ENCODE data around the gene TARP.

The TARP gene

DNA sequence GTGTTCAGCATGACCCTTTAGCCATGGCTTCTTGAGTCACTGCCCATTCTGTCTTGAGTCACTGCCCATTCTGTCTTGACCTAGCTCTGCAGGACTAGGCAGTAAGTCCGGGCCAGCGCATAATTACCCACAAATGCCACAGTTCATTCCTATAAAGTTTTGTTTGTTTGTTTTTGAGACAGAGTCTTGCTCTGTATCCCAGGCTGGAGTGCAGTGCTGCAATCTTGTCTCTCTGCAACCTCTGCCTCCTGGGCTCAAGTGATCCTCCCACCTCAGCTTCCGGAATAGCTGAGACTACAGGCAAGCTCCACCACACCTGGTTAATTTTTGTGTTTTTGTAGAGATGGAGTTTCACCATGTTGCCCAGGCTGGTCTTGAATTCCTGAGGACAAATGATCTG is 32.7 kb upstream of the TARP start:
- no peaks in the 10 kb centered on the region for H3K36me3 ChIP-seq (ENCODE audit: control insufficient read depth, insufficient read depth, low read length)
- TF ChIP-seq, protein P1, sequence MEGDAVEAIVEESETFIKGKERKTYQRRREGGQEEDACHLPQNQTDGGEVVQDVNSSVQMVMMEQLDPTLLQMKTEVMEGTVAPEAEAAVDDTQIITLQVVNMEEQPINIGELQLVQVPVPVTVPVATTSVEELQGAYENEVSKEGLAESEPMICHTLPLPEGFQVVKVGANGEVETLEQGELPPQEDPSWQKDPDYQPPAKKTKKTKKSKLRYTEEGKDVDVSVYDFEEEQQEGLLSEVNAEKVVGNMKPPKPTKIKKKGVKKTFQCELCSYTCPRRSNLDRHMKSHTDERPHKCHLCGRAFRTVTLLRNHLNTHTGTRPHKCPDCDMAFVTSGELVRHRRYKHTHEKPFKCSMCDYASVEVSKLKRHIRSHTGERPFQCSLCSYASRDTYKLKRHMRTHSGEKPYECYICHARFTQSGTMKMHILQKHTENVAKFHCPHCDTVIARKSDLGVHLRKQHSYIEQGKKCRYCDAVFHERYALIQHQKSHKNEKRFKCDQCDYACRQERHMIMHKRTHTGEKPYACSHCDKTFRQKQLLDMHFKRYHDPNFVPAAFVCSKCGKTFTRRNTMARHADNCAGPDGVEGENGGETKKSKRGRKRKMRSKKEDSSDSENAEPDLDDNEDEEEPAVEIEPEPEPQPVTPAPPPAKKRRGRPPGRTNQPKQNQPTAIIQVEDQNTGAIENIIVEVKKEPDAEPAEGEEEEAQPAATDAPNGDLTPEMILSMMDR (IDR thresholded peaks at IDR 0.05) = no peak
- H2AFZ ChIP-seq = no peak overlapping the region
- H3K4me2 ChIP-seq (ENCODE audit: low read length) = no peak overlapping the region
- H3K9me3 ChIP-seq (ENCODE audit: control insufficient read depth, low read length) = no peaks in the 10 kb centered on the region
- no peaks in the 10 kb centered on the region for H3K79me2 ChIP-seq
- no peak overlapping the region for H3K27ac ChIP-seq
- no peak overlapping the region for H3K4me3 ChIP-seq (ENCODE audit: low read depth, low read length)
- no peaks in the 10 kb centered on the region for H3K4me1 ChIP-seq
- H3K9ac ChIP-seq = no peak overlapping the region
- no peaks in the 10 kb centered on the region for H3K27me3 ChIP-seq (ENCODE audit: control insufficient read depth, insufficient read depth, low read length)

DNA sequence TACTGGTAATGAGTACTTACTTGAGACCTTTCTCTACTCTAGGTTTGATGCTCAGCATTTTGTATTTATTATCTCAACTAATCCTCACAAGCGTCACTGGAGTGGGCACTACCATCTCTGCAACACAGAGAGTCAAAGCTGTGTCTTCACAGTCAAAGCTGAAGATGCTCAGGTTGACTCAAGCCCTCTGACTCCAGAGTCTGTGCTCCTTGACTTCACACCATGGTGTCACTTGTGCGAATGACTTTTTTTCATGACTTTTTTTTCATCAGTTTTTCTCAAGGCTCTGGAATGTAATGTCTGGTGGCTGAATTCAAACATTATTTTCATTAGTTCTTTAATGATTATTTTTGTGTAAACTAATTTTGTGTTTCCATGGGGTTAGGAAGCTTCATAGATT is 30.4 kb upstream of the TARP start:
- Histone ChIP-seq H3K79me2 (no peaks in the 10 kb centered on the region), H3K9me3 (ENCODE audit: control insufficient read depth, low read length) (no peaks in the 10 kb centered on the region), H3K27ac (no peak overlapping the region), H3K27me3 (ENCODE audit: control insufficient read depth, insufficient read depth, low read length) (no peaks in the 10 kb centered on the region), H3K36me3 (ENCODE audit: control insufficient read depth, insufficient read depth, low read length) (no peaks in the 10 kb centered on the region), H2AFZ (no peak overlapping the region), H3K4me1 (no peaks in the 10 kb centered on the region), H3K4me2 (ENCODE audit: low read length) (no peak overlapping the region), H3K4me3 (ENCODE audit: low read depth, low read length) (no peak overlapping the region), H3K9ac (no peak overlapping the region)
- TF ChIP-seq, protein P1 (IDR thresholded peaks at IDR 0.05) = no peak

DNA sequence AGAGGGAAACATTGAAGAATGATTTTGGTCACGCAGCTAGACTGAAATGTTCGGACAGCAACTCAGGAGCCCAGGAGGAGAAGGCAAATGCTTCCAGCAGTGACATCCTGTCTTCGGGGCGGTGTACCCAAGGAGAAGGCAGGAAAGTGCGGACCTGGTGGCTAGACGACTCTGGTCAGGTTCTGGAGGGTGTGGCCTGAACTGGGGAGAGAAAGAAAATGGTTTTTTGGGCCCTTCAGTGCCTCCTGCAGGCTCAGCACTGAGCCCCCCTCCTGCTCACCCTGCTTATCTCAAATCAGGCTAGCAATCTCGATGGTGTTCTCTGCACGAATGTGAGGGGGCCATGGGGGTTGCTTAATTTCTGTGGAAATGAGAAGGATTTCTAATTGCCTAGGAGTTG is 26.7 kb upstream of the TARP start:
- no peaks in the 10 kb centered on the region for H3K36me3 ChIP-seq (ENCODE audit: control insufficient read depth, insufficient read depth, low read length)
- no peak overlapping the region for H2AFZ ChIP-seq
- H3K79me2 ChIP-seq = no peaks in the 10 kb centered on the region
- no peak overlapping the region for H3K4me3 ChIP-seq (ENCODE audit: low read depth, low read length)
- H3K9ac ChIP-seq = no peak overlapping the region
- H3K9me3 ChIP-seq (ENCODE audit: control insufficient read depth, low read length) = no peaks in the 10 kb centered on the region
- no peak overlapping the region for H3K4me2 ChIP-seq (ENCODE audit: low read length)
- no peaks in the 10 kb centered on the region for H3K4me1 ChIP-seq
- no peaks in the 10 kb centered on the region for H3K27me3 ChIP-seq (ENCODE audit: control insufficient read depth, insufficient read depth, low read length)
- TF ChIP-seq, protein P1 (IDR thresholded peaks at IDR 0.05) = no peak
- H3K27ac ChIP-seq = no peak overlapping the region

DNA sequence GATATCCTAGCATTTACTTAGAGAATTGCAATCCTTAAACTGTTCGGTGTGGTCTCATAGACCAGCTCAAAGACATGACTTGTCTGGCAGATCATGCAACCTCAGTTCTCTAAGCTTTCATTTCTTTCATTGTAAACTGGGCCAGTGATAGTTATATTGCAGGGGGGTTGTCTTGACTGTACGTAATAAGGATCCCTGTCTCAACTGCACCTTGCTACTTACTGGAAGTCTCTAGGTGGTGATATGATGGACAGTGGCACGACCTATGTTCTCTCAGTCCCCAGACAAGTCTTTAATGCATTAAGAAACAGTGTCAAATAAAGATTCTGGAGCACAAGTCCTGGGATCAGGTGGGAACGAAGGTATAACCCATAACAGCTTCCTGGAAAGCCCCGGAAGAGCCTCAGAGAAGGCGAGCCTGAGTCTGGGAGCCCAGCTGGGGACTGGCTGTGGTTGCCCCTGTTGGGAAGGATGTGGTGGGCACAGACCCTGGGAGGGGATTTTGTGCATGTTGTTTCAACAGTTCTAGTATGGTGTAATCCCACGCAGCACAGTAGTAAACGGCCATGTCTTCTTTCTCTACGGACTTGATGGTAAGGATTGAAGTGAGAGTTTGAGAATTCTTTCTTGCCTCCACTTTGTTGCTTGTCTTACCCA is 26.0 kb upstream of the TARP start:
- Histone ChIP-seq H3K4me2 (ENCODE audit: low read length) (no peak overlapping the region), H3K36me3 (ENCODE audit: control insufficient read depth, insufficient read depth, low read length) (no peaks in the 10 kb centered on the region), H3K27me3 (ENCODE audit: control insufficient read depth, insufficient read depth, low read length) (no peaks in the 10 kb centered on the region), H3K4me1 (no peaks in the 10 kb centered on the region), H3K79me2 (no peaks in the 10 kb centered on the region), H2AFZ (no peak overlapping the region), H3K4me3 (ENCODE audit: low read depth, low read length) (no peak overlapping the region), H3K9me3 (ENCODE audit: control insufficient read depth, low read length) (no peaks in the 10 kb centered on the region), H3K9ac (no peak overlapping the region), H3K27ac (no peak overlapping the region)
- TF ChIP-seq, protein P1 (IDR thresholded peaks at IDR 0.05) = no peak
